Endothelial cell (in vitro differentiated cells): ENCODE results near the gene TMED1. TPM values are rescaled to one million over a fixed set of nuclear protein-coding genes. Genes with fewer than 3 reads are reported as not detected.

Experiments
- DNase-seq: peaks from one replicate; pipeline ENCODE4 v3.0.0; 2021; ENCODE audit warnings: low spot score
- H3K27ac Mint-ChIP-seq: one replicate; pipeline ENCODE4 v1.8.0; 2021; ENCODE audit warnings: mixed read lengths, inconsistent platforms; ENCODE audit not compliant: unreplicated experiment
- H3K27me3 Mint-ChIP-seq: one replicate; pipeline ENCODE4 v1.8.0; 2021; ENCODE audit warnings: mild to moderate bottlenecking, moderate library complexity, mixed read lengths, inconsistent platforms; ENCODE audit not compliant: unreplicated experiment
- H3K36me3 Mint-ChIP-seq: one replicate; pipeline ENCODE4 v1.8.0; 2021; ENCODE audit warnings: mild to moderate bottlenecking, low read depth, mixed read lengths, inconsistent platforms; ENCODE audit not compliant: unreplicated experiment
- H3K4me1 Mint-ChIP-seq: one replicate; pipeline ENCODE4 v1.8.0; 2021; ENCODE audit warnings: mild to moderate bottlenecking, mixed read lengths, inconsistent platforms; ENCODE audit not compliant: unreplicated experiment
- H3K4me3 Mint-ChIP-seq: one replicate; pipeline ENCODE4 v1.8.0; 2021; ENCODE audit warnings: mild to moderate bottlenecking, mixed read lengths, inconsistent platforms; ENCODE audit not compliant: unreplicated experiment
- H3K9me3 Mint-ChIP-seq: one replicate; pipeline ENCODE4 v1.8.0; 2021; ENCODE audit warnings: mixed read lengths, inconsistent platforms; ENCODE audit not compliant: unreplicated experiment
- CTCF ChIP-seq: fragments of 200-600 bp; sonication (generic); IDR thresholded peaks from one replicate; pipeline ENCODE4 v1.5.0; 2021; ENCODE audit warnings: antibody characterized with exemption; ENCODE audit not compliant: unreplicated experiment
- total RNA-seq: library from RNA; stranded (reverse); fragmentation: NEBNext Ultra II Directional; extraction: Animal tissue kit (Norgen Biotek cat#: 25700); gene quantifications from one replicate; pipeline ENCODE4 v1.2.1, GENCODE V29; 2021; ENCODE audit not compliant: unreplicated experiment

Gene TMED1
- total RNA-seq, 1 donor from 2014 or later: 22.1 TPM

DNA sequence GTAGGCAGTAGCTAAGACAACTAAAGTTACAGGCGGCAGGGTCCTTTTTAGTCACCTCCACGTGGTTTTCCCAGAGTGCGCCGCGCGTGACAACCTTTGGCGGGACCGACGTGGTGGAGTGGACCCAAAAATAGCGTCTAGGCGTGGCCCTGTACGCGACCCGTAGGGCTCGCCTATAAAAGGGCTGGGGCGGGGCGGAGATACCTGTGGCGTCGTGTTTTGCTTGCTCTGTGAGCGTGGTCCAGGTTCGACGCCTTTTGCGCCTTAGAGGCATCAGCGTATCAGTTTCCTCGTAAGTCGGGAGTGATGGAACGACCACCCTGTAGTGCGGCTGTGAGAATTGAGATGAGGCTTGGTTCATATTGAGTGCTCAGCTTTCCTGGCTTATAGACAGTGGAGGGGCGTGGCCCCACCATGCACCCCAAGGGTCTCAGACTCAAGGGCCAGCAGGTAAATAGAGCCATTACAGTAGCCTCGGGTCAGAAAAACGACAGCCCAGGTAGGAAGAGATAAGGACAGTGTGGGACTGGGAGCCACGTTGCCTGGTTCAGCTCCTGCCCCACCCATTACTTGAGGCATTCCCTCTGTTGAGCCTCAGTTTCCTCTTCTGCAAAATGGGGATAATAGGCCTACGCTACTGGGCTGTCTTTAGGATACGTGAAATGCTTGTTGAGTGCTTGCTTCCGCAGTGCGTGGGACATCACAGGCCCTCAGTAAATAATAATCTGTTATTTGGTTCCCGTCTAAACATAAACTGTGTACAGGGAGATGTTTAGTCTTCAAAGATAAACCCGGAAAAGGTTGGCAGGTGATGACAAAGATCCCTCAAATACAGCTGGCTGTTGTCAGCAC is 693 bp upstream of the TMED1 start:
- peaks cover 3% of the 10 kb centered on the region for H3K9me3 Mint-ChIP-seq
- H3K27me3 Mint-ChIP-seq: peaks cover 9% of the 10 kb centered on the region
- DNase-seq: no peak
- peak overlapping the region; percentile 89 for H3K4me3 Mint-ChIP-seq
- no peak for TF ChIP-seq CTCF
- peak overlapping the region; percentile 98 for H3K27ac Mint-ChIP-seq
- H3K4me1 Mint-ChIP-seq: peaks cover 4% of the 10 kb centered on the region
- peaks cover 4% of the 10 kb centered on the region for H3K36me3 Mint-ChIP-seq

DNA sequence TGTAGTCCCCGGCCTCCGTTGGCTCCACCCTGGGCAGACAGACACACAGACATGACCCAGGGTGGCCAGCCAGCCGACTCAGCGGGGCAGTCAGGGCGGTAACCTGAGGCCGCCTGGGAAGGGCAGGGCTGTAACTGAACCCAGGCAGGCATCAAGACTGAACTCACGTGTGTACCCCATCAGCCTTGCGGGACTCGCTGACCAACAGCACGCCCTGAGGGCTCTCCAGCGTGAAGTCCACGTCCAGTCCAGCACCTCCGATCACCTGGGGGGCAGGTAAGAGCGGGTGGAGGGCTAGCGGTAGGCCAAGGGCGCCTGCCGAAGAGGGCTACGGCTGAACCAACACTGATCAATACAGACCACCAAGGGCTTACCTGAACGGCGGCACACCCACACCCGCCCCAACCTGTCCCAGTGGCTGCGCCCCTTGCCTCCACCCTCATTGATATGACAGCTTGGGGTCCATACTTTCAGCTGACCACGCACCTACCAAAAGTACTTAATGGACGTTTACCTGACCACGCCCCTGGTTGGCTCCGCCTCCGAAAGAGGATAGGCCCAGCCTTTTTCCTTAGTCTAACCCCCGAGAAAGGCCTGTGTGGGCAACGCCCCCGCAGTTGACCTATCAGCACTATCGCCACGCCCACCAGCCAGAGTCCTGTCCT is 791 bp downstream of the TMED1 start:
- Mint-ChIP-seq H3K27ac (peak overlapping the region; percentile 98), H3K9me3 (peaks cover 3% of the 10 kb centered on the region), H3K4me3 (peak overlapping the region; percentile 89), H3K36me3 (peaks cover 4% of the 10 kb centered on the region), H3K27me3 (peaks cover 9% of the 10 kb centered on the region), H3K4me1 (peaks cover 4% of the 10 kb centered on the region)
- no peak for DNase-seq
- TF ChIP-seq CTCF: no peak

DNA sequence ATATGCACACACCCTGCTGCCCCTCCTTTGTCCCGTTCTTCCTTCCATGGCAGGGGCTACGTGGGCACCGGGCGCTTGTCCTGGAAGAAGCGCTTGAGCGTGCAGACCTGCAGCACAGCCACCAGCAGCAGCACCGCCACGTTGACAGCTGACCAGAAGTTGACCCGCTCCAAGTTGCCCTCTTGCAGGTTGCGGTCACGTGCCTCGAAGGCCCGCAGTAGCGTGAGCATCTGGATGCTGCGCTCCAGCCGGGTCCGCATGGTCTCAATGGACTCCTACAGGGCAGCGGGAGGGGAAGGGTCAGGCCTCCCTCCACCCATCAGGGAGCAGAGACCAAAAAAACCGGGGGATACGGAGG is 3.1 kb downstream of the TMED1 start:
- Mint-ChIP-seq H3K4me1 (peaks cover 4% of the 10 kb centered on the region), H3K27me3 (peaks cover 9% of the 10 kb centered on the region), H3K9me3 (peaks cover 3% of the 10 kb centered on the region), H3K36me3 (no peaks in the 10 kb centered on the region), H3K27ac (peak overlapping the region; percentile 61), H3K4me3 (no peak overlapping the region)
- no peak for TF ChIP-seq CTCF
- no peak for DNase-seq

GRCh38 chr19:10831987-10832938 is 3.7 kb downstream of the TMED1 start:
- DNase-seq: no peak
- Mint-ChIP-seq H3K9me3 (peaks cover 3% of the 10 kb centered on the region), H3K4me3 (no peak overlapping the region), H3K4me1 (peaks cover 4% of the 10 kb centered on the region), H3K27me3 (peaks cover 9% of the 10 kb centered on the region), H3K27ac (no peak overlapping the region), H3K36me3 (no peaks in the 10 kb centered on the region)
- TF ChIP-seq CTCF: no peak
